Lower lobe of right lung (tissue), 2 donors: ENCODE results near the gene ST3GAL6. TPM values are rescaled to one million over a fixed set of nuclear protein-coding genes. Genes with fewer than 3 reads are reported as not detected.

Source experiments
- ATAC-seq, 2 donors: fragments of 200-7000 bp; cut with Tn5 transposase; one replicate each; pipeline ENCODE4 v1.9.1; 2020 to 2022; ENCODE audit warnings: mild to moderate bottlenecking in 2 of 2, moderate library complexity in 2 of 2
- DNase-seq: peaks from one replicate; pipeline ENCODE4 v3.0.0-alpha.2; 2020
- H3K27ac ChIP-seq: fragments of 200-600 bp; one replicate; pipeline ENCODE4 v1.8.0; 2022
- H3K27me3 ChIP-seq: fragments of 200-600 bp; one replicate; pipeline ENCODE4 v1.8.0; 2022; ENCODE audit warnings: low read depth
- H3K36me3 ChIP-seq: fragments of 200-600 bp; one replicate; pipeline ENCODE4 v1.8.0; 2022; ENCODE audit warnings: mild to moderate bottlenecking
- H3K4me1 ChIP-seq: fragments of 200-600 bp; one replicate; pipeline ENCODE4 v1.8.0; 2022
- H3K4me3 ChIP-seq: fragments of 200-600 bp; one replicate; pipeline ENCODE4 v1.8.0; 2022; ENCODE audit warnings: mild to moderate bottlenecking
- H3K9me3 ChIP-seq: fragments of 200-600 bp; one replicate; pipeline ENCODE4 v1.8.0; 2022
- CTCF ChIP-seq: fragments of 200-600 bp; IDR thresholded peaks from one replicate; pipeline ENCODE4 v1.8.0; 2022; ENCODE audit warnings: antibody characterized with exemption, mild to moderate bottlenecking
- intact Hi-C: fragments of 100-400 bp; cut with DNase I; formaldehyde crosslinking; loops from one replicate; pipeline ENCODE4 v1.11.0; 2022
- total RNA-seq: library from RNA; stranded (reverse); fragmentation: NEBNext Ultra II Directional; extraction: Animal tissue kit (Norgen Biotek cat#: 25700); gene quantifications from one replicate; pipeline ENCODE4 v1.2.1, GENCODE V29; 2021
- donor health status: DM: no; HTN: yes; CAD: no; lungs with severe emphysema.

The ST3GAL6 gene
- total RNA-seq, 1 donor from 2014 or later = 42.4 TPM

- H3K27me3 ChIP-seq = no peaks in the 10 kb centered on the region
Observed at GRCh38 chr3:98796334-98796733, 33.2 kb downstream of the ST3GAL6 start.

GRCh38 chr3:98797905-98798304, 34.8 kb downstream of the ST3GAL6 start:
- intact Hi-C loops = no loop called here
- Histone ChIP-seq H3K4me3 (no peak overlapping the region), H3K36me3 (peaks cover 32% of the 10 kb centered on the region), H3K9me3 (no peaks in the 10 kb centered on the region), H3K4me1 (no peaks in the 10 kb centered on the region), H3K27ac (no peak overlapping the region), H3K27me3 (no peaks in the 10 kb centered on the region)
- no peak for TF ChIP-seq CTCF
- no peak for ATAC-seq
- no peak for DNase-seq

More at GRCh38 chr3:98796334-98796733, 33.2 kb downstream of the ST3GAL6 start:
- Histone ChIP-seq H3K4me1 (no peaks in the 10 kb centered on the region), H3K27ac (no peak overlapping the region), H3K9me3 (no peaks in the 10 kb centered on the region), H3K36me3 (peaks cover 29% of the 10 kb centered on the region), H3K4me3 (no peak overlapping the region)
- intact Hi-C loops = no loop called here
- ATAC-seq = no peak
- TF ChIP-seq CTCF = no peak
- no peak for DNase-seq

GRCh38 chr3:98798820-98799219, 35.7 kb downstream of the ST3GAL6 start:
- no peak for ATAC-seq
- no peak overlapping the region for H3K27ac ChIP-seq

GRCh38 chr3:98799479-98799878, 36.3 kb downstream of the ST3GAL6 start:
- Histone ChIP-seq H3K27me3 (no peaks in the 10 kb centered on the region), H3K27ac (no peak overlapping the region), H3K9me3 (no peaks in the 10 kb centered on the region), H3K4me3 (no peak overlapping the region), H3K36me3 (peaks cover 25% of the 10 kb centered on the region), H3K4me1 (no peaks in the 10 kb centered on the region)
- DNase-seq (no peak), ATAC-seq (no peak)
- intact Hi-C loops = no loop called here
- TF ChIP-seq CTCF = no peak

More at GRCh38 chr3:98798820-98799219, 35.7 kb downstream of the ST3GAL6 start:
- no peaks in the 10 kb centered on the region for H3K9me3 ChIP-seq
- no peaks in the 10 kb centered on the region for H3K4me1 ChIP-seq
- TF ChIP-seq CTCF = no peak
- H3K27me3 ChIP-seq = no peaks in the 10 kb centered on the region
- no peak overlapping the region for H3K4me3 ChIP-seq
- peaks cover 27% of the 10 kb centered on the region for H3K36me3 ChIP-seq
- DNase-seq = no peak
- intact Hi-C loops = no loop called here

- Histone ChIP-seq H3K27ac (no peak overlapping the region), H3K27me3 (no peaks in the 10 kb centered on the region), H3K36me3 (peaks cover 18% of the 10 kb centered on the region), H3K9me3 (no peaks in the 10 kb centered on the region), H3K4me3 (no peak overlapping the region), H3K4me1 (no peaks in the 10 kb centered on the region)
- DNase-seq (no peak), ATAC-seq (no peak)
- intact Hi-C loops = no loop called here
- no peak for TF ChIP-seq CTCF
Observed at GRCh38 chr3:98800401-98800800, 37.3 kb downstream of the ST3GAL6 start.
